Suprapubic skin (tissue), 4 donors: ENCODE measurements around the gene CXorf58.

Experiments used
- EP300 ChIP-seq: sonication (generic); formaldehyde crosslinking; IDR thresholded peaks from one replicate; pipeline ENCODE4 v1.6.1; 2017; ENCODE audit warnings: antibody characterized with exemption
- POLR2A ChIP-seq, 2 donors: fragments of 450-650 bp; IDR thresholded peaks; one replicate each; pipeline ENCODE4 v1.6.1; 2017; ENCODE audit warnings: antibody characterized with exemption in 2 of 2, mild to moderate bottlenecking in 2 of 2, moderate library complexity in 2 of 2
- POLR2AphosphoS5 ChIP-seq, 3 donors: sonication (generic); formaldehyde crosslinking; IDR thresholded peaks; one replicate each; pipeline ENCODE4 v1.6.1; 2017; ENCODE audit warnings: antibody characterized with exemption in 3 of 3
- TF ChIP-seq, protein P1 (sequence below), 2 donors: fragments of 200-600 bp in 1 of 2; fragments of 450-650 bp in 1 of 2; sonication (generic) in 1 of 2; IDR thresholded peaks; one replicate each; pipeline ENCODE4 v1.5.1; 2016 to 2019; ENCODE audit warnings: antibody characterized with exemption in 2 of 2, mild to moderate bottlenecking in 1 of 2, moderate library complexity in 1 of 2

DNA sequence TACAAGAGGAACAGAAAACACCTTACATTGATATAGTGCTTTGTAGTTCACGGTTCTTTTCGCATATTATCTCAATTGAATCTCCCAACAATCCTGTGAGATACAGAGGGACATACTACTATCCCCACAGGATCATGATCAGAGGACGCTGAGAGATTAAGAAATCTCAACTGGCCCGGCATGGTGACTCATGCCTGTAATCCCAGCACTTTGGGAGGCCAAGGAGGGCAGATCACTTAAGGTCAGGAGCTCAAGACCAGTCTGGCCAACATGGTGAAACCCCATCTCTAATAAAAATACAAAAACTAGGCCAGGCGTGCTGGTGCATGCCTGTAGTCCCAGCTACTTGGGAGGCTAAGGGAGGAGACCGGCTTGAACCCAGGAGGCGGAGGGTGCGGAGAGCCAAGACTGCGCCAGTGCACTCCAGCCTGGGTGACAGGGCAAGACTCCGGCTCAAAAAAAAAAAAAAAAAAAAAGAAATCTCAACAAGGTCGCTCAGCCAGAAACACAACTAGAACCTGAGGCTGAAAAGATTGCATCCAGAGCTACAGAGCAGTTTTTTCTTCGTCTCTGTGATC lies 7.5 kb upstream of the CXorf58 start:
- TF ChIP-seq, protein P1, sequence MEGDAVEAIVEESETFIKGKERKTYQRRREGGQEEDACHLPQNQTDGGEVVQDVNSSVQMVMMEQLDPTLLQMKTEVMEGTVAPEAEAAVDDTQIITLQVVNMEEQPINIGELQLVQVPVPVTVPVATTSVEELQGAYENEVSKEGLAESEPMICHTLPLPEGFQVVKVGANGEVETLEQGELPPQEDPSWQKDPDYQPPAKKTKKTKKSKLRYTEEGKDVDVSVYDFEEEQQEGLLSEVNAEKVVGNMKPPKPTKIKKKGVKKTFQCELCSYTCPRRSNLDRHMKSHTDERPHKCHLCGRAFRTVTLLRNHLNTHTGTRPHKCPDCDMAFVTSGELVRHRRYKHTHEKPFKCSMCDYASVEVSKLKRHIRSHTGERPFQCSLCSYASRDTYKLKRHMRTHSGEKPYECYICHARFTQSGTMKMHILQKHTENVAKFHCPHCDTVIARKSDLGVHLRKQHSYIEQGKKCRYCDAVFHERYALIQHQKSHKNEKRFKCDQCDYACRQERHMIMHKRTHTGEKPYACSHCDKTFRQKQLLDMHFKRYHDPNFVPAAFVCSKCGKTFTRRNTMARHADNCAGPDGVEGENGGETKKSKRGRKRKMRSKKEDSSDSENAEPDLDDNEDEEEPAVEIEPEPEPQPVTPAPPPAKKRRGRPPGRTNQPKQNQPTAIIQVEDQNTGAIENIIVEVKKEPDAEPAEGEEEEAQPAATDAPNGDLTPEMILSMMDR (IDR thresholded peaks at IDR 0.05): no peak
- no peak for TF ChIP-seq POLR2A (IDR thresholded peaks at IDR 0.05)
- no peak for TF ChIP-seq EP300
- TF ChIP-seq POLR2AphosphoS5 (IDR thresholded peaks at IDR 0.05): no peak
